Measurements from ENCODE around the gene DENND6B.
A peak's percentile ranks its signal among the peaks of the same experiment; 100 is the strongest.

DENND6B gene

DNA sequence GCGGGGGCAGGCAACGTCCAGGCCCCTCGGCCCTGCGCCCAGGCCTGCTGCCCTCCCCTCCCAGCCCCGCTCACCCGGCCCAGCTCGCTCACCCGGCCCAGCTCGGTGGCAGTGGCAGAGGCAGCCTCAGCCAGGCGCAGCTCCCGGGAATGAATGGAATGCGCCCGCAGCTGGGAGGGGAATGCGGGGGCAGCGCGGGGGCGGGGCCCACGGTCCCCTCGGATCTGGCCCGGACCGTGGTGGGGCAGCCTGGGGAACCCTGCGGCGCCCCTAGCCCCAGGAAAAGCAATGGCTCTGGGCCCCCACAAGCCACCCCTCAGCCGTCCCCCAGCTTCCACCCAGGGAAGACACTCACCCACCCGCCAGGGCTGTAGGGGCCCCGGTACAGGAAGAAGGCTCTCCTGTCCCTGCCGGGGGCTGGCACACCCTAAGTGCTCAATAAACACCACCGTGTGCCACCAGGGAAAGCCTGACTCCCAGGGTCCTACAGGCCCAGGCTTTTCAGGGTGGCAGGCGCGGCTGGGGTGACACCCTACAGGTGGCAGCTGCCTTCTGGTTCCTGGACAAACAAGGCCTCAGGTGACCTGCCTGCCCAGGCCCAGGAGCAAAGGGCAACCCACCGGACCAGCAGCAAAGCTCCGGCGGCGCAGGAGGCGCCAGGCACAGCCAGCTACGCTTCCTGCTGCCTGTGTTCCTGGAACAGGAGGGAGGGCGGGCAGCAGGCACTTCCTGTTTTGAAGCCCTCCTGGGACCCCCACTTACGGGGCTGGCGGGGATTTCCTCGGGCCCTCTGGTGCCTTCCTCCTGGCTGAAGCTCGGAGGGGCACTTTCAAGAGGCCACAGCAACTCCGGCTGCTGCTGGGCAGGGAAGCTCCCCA, 33.1 kb downstream of the DENND6B start:
- TF ChIP-seq POLR2AphosphoS5 (IDR thresholded peaks at IDR 0.05; ENCODE audit: low read depth, low read length) (no peak), TAF1 (IDR thresholded peaks at IDR 0.05; ENCODE audit: low read depth, low read length) (no peak), SPI1 (IDR thresholded peaks at IDR 0.05; ENCODE audit: low read depth, low read length) (peak; percentile 64)
- FAIRE-seq: no peak
- no peak for DNase-seq (ENCODE audit: insufficient read length, low spot score)

DNA sequence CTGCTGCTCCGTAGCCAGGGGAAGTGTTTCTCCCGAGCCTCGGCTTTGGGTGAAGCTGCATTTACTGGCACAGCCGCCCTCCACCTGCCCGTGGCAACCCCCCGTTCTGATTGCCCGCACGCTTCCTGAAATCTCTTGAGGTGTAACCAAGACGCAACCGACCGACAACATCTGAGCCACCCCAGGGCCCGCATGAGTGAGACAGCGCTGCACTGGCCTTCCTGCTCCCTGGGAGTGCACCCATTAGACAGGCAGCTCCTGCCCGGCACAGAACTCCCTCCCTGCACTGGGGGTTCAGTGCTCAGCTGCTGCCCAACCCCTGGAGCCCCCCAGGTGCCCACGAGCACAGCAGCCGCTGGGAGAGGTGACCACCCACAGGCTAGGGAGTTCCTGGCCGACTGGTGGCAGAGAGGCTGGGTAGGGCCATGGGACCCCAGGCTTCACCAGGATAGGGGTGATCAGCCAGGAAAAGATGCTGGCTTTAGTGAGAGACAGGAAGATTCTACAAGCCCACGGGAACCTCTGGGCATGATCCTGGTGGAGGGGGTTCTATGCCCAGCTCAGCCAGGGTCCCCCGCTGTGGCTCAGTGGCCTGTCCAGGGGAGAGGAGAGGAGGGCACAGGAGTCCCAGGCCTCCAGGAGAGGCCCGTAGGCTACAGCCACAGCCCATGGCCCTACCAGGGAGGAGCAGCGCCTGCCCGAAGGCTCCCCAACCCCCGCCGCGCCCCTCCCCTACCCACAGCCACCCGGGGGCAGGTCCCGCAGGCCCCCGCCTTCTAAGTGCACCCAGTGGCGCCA, 34.0 kb downstream of the DENND6B start:
- DNase-seq (ENCODE audit: insufficient read length, low spot score): no peak
- no peak for TF ChIP-seq POU2F2 (IDR thresholded peaks at IDR 0.05; ENCODE audit: low read depth, low read length)
- no peak for TF ChIP-seq PAX5 (IDR thresholded peaks at IDR 0.05; ENCODE audit: insufficient read depth, low read length, severe bottlenecking)
- no peak for TF ChIP-seq SPI1 (IDR thresholded peaks at IDR 0.05; ENCODE audit: low read depth, low read length)
- TF ChIP-seq TAF1 (IDR thresholded peaks at IDR 0.05; ENCODE audit: low read depth, low read length): no peak
- FAIRE-seq: peak; percentile 91

DNA sequence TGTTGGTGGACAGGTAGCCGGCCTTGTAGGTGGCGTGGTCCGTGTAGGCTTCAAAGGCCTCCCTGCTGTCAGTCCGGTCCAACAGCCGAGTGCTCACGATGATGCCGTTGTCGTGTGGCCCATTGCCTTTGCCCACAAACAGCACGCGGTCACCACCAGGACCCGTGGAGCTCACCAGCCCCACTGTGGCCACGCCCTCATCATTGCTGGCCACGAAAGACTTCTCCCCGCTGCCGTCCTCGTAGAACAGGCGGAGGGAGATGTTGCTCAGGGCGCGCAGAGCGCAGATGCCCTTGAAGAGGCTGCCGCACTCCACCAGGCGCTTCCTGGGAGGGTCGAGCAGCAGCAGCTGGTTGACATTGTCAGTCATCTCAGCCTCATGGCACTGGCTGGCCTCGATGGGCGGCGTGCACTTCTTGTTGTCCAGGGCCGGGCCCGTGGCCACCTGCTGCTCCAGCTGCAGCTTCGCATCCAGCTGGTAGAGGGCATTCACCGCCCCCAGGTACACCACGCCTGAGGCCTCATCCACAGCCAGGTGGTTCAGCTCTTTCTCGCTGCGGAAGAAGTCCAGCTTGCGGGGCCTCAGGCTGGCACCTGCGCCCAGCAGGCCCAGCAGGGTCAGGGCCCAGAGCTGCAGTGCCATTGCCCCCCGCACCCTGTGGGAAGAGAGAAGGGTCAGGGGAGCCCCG, 36.7 kb downstream of the DENND6B start:
- no peak for DNase-seq (ENCODE audit: insufficient read length, low spot score)
- FAIRE-seq: no peak
- TF ChIP-seq TAF1 (IDR thresholded peaks at IDR 0.05; ENCODE audit: low read depth, low read length): no peak
- TF ChIP-seq SPI1 (IDR thresholded peaks at IDR 0.05; ENCODE audit: low read depth, low read length): no peak
- no peak for TF ChIP-seq POLR2AphosphoS5 (IDR thresholded peaks at IDR 0.05; ENCODE audit: low read depth, low read length)
- TF ChIP-seq POU2F2 (IDR thresholded peaks at IDR 0.05; ENCODE audit: low read depth, low read length): no peak
- no peak for TF ChIP-seq POLR2A (IDR thresholded peaks at IDR 0.05; ENCODE audit: low read depth, low read length)
- TF ChIP-seq PAX5 (IDR thresholded peaks at IDR 0.05; ENCODE audit: insufficient read depth, low read length, severe bottlenecking): no peak

DNA sequence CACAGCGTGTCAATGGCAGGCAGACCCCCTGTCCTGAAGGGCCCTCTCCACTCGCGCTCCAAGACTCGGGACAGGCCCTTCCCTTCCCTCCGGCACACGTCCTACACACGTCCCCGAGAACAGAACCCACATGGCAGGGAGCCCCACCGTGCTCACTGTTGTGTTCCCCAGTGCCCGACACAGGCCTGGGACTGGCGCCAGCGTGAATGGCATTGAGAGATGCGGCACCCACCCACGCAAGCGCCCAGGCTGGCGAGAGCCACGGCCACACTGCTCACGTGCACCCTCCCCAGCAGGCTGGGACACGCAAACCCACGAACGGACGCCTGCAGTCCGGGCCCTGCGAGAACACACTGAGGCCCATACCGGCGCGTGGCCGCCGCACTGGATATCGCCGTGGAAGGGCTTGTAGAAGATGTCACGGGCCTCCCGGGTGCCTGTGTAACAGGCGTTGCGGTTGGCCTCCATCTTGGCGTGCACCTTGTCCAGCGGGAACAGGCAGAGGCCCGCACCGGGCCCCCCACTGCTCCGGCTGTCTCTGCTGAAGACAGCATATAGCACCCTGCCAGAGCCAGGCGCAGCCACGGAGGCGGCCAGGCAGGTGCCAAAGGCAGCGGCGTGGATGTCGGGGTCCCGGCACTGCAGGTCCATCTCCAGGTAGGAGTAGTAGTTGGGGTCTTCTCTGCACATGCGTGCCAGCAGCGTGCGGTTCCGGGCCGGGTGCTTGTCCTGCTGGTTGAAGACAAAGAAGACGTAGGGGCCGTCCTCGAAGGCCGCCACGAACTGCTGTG, 37.5 kb downstream of the DENND6B start:
- no peak for TF ChIP-seq SPI1 (IDR thresholded peaks at IDR 0.05; ENCODE audit: low read depth, low read length)
- no peak for TF ChIP-seq POU2F2 (IDR thresholded peaks at IDR 0.05; ENCODE audit: low read depth, low read length)
- no peak for TF ChIP-seq POLR2A (IDR thresholded peaks at IDR 0.05; ENCODE audit: low read depth, low read length)
- no peak for TF ChIP-seq TAF1 (IDR thresholded peaks at IDR 0.05; ENCODE audit: low read depth, low read length)
- no peak for DNase-seq (ENCODE audit: insufficient read length, low spot score)

DNA sequence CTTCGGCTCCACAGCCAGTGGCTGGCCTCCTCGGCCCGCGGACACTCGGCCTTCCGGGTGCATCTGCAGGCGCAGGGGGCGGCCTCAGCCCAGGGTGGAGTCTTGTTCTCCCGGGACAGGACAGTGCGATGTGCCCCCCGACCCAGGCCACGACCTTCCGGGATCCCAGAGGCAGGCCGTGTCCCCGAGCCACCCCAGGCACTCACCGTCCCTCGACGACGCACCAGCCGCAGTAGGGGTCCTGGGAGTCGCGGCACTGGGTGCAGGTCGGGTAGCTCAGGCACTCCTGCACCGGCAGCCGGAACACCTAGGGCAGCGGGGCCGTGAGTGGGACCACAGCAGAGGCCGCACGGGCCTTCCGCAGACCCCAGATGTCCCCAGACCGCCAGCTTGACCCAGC, 39.1 kb downstream of the DENND6B start:
- TF ChIP-seq POU2F2 (IDR thresholded peaks at IDR 0.05; ENCODE audit: low read depth, low read length) (no peak), POLR2AphosphoS5 (IDR thresholded peaks at IDR 0.05; ENCODE audit: low read depth, low read length) (no peak), TAF1 (IDR thresholded peaks at IDR 0.05; ENCODE audit: low read depth, low read length) (no peak), PAX5 (IDR thresholded peaks at IDR 0.05; ENCODE audit: insufficient read depth, low read length, severe bottlenecking) (no peak), POLR2A (IDR thresholded peaks at IDR 0.05; ENCODE audit: low read depth, low read length) (no peak), SPI1 (IDR thresholded peaks at IDR 0.05; ENCODE audit: low read depth, low read length) (no peak)
- FAIRE-seq (no peak), DNase-seq (ENCODE audit: insufficient read length, low spot score) (no peak)

More for the DNA sequence above, 37.5 kb downstream of the DENND6B start:
- FAIRE-seq: no peak

- TF ChIP-seq SPI1 (IDR thresholded peaks at IDR 0.05; ENCODE audit: low read depth, low read length): no peak
- TF ChIP-seq POU2F2 (IDR thresholded peaks at IDR 0.05; ENCODE audit: low read depth, low read length): no peak
- no peak for TF ChIP-seq POLR2A (IDR thresholded peaks at IDR 0.05; ENCODE audit: low read depth, low read length)
- TF ChIP-seq TAF1 (IDR thresholded peaks at IDR 0.05; ENCODE audit: low read depth, low read length): no peak
- TF ChIP-seq PAX5 (IDR thresholded peaks at IDR 0.05; ENCODE audit: insufficient read depth, low read length, severe bottlenecking): no peak
- FAIRE-seq: no peak
- DNase-seq (ENCODE audit: insufficient read length, low spot score): no peak
Measured at GRCh38 chr22:50286701-50287318, 40.0 kb downstream of the DENND6B start.

DNA sequence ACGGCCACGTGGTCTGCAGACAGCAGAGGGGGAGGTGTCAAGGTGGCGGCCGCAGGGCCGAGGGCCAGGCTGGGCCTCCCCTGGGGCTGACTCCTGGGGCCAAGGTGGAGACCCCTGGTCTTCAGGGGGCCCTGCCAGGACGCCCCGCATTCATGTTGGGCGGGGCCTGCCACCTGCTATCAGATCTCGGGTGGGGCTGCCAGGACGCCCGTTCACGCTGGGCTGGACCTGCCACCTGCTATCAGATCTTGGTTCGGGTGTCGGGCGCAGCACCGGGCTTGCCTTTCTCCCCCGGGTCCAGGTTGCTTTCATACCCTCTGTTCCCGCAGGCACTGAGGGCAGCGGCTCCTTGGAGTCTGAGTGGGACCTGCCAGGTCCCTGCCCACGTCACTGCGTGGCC, 40.5 kb downstream of the DENND6B start:
- no peak for DNase-seq (ENCODE audit: insufficient read length, low spot score)
- FAIRE-seq: no peak
- TF ChIP-seq TAF1 (IDR thresholded peaks at IDR 0.05; ENCODE audit: low read depth, low read length) (no peak), POU2F2 (IDR thresholded peaks at IDR 0.05; ENCODE audit: low read depth, low read length) (no peak), POLR2AphosphoS5 (IDR thresholded peaks at IDR 0.05; ENCODE audit: low read depth, low read length) (no peak), PAX5 (IDR thresholded peaks at IDR 0.05; ENCODE audit: insufficient read depth, low read length, severe bottlenecking) (no peak), SPI1 (IDR thresholded peaks at IDR 0.05; ENCODE audit: low read depth, low read length) (no peak), POLR2A (IDR thresholded peaks at IDR 0.05; ENCODE audit: low read depth, low read length) (no peak)

DNA sequence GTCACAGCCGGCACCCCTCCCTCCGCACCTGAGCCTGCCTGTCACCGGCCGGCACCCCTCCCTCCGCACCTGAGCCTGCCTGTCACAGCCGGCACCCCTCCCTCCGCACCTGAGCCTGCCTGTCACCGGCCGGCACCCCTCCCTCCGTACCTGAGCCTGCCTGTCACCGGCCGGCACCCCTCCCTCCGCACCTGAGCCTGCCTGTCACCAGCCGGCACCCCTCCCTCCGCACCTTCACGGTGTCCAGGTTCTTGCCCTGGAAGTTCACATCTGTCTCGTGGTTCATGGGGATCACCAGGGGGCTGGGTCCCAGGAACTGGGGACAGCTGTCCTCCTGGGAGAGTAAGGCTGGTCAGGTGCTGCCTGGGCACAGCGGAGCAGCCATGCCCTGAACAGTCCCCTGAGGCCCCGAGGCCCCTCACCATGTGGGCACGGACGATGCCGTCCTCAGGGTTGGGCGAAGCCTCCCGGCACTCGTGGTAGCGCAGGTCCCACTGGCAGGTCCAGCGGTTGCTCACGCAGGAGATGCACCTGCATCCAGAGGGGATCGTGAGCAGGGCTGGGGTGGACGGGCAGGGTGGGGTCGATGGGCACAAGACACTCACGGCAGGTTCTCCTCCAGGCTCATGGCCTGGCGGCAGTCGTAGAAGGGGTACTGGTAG, 41.1 kb downstream of the DENND6B start:
- TF ChIP-seq POU2F2 (IDR thresholded peaks at IDR 0.05; ENCODE audit: low read depth, low read length) (no peak), POLR2AphosphoS5 (IDR thresholded peaks at IDR 0.05; ENCODE audit: low read depth, low read length) (no peak), POLR2A (IDR thresholded peaks at IDR 0.05; ENCODE audit: low read depth, low read length) (no peak), SPI1 (IDR thresholded peaks at IDR 0.05; ENCODE audit: low read depth, low read length) (no peak), PAX5 (IDR thresholded peaks at IDR 0.05; ENCODE audit: insufficient read depth, low read length, severe bottlenecking) (no peak), TAF1 (IDR thresholded peaks at IDR 0.05; ENCODE audit: low read depth, low read length) (no peak)
- FAIRE-seq: no peak
- DNase-seq (ENCODE audit: insufficient read length, low spot score): no peak

All from GM12891 (cell line).